Subcutaneous abdominal adipose tissue (tissue), 5 donors: ENCODE data around the gene PRMT7.
"Not testable (repeated sequence)": the region's sequence is repeated elsewhere in the genome, so short reads cannot be mapped to it uniquely, and the experiment has no call there.

Experiments used
- H3K27ac ChIP-seq: one replicate; pipeline ENCODE4 v1.7.0; 2013; ENCODE audit warnings: low read depth, mild to moderate bottlenecking, inconsistent platforms, low read length, moderate library complexity
- H3K27me3 ChIP-seq, 5 donors: one replicate each; pipeline ENCODE4 v1.7.0; 2013; ENCODE audit warnings: low read length in 5 of 5, inconsistent platforms in 1 of 5; ENCODE audit not compliant: control insufficient read depth in 5 of 5, insufficient read depth in 4 of 5
- H3K36me3 ChIP-seq, 5 donors: one replicate each; pipeline ENCODE4 v1.7.0; 2013; ENCODE audit warnings: low read length in 5 of 5; ENCODE audit not compliant: control insufficient read depth in 5 of 5, insufficient read depth in 5 of 5
- H3K4me1 ChIP-seq, 5 donors: one replicate each; pipeline ENCODE4 v1.7.0; 2013; ENCODE audit warnings: low read length in 5 of 5, mild to moderate bottlenecking in 3 of 5, moderate library complexity in 1 of 5; ENCODE audit not compliant: control insufficient read depth in 5 of 5, insufficient read depth in 5 of 5
- H3K4me3 ChIP-seq, 5 donors: one replicate each; pipeline ENCODE4 v1.7.0; 2013; ENCODE audit warnings: low read length in 5 of 5, low read depth in 1 of 5
- H3K9ac ChIP-seq, 5 donors: one replicate each; pipeline ENCODE4 v1.7.0; 2013; ENCODE audit warnings: low read length in 5 of 5, mild to moderate bottlenecking in 4 of 5, moderate library complexity in 3 of 5
- H3K9me3 ChIP-seq, 5 donors: one replicate each; pipeline ENCODE4 v1.7.0; 2013; ENCODE audit warnings: low read length in 5 of 5; ENCODE audit not compliant: control insufficient read depth in 5 of 5
- donor health status: healthy.
- donor health status: healthy.
- donor health status: healthy.
- donor health status: healthy.
- donor health status: healthy.

The PRMT7 gene

DNA sequence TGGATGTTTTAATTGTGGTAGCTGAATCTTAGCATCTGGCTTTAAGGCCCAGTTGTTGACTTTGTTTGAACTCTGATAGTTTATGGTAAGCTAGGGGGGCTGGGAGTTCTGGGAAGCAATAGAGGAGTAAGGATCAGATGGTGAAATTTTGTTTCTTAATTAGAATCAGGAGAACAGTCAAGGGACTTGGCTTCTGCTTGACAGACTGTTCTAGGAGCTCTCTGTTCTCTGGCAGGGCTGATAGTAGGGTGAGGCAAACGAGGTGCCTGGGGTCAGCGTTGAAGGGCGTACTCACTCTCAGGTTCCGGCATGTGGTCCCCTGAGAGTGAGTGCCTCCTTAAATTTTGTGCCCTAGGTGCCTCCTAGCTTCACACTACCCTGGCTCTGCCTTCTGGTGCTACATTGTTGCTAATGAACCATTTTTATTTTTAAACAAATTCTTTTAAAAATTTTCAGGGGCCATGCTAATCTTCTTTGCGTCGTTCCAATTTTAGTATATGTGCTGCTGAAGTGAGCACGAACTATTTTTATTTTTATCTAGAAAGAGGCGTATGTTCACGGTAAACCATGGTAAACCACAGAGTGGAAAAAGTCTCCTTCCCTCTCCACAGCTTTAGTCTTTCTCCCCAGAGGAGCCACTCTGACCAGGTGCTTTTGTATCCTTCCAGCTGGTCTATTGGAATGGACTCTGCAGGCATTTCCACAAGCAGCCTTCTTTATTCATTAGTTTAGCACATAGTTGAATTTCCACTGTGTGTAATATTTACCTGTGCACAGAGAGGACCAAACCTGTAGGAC, 26.8 kb upstream of the PRMT7 start:
- Histone ChIP-seq H3K4me1 (peaks cover 32 to 100% (median 96%) of the 10 kb centered on the region in 5 donors), H3K9ac (peak overlapping the region in 4 of 5 donors; percentile 42 to 71 (median 48)), H3K27me3 (no peaks in the 10 kb centered on the region), H3K27ac (peak overlapping the region; percentile 91), H3K36me3 (peaks cover 0 to 22% (median 4%) of the 10 kb centered on the region in 5 donors), H3K4me3 (peak overlapping the region in 1 of 5 donors; percentile 11), H3K9me3 (no peaks in the 10 kb centered on the region)

DNA sequence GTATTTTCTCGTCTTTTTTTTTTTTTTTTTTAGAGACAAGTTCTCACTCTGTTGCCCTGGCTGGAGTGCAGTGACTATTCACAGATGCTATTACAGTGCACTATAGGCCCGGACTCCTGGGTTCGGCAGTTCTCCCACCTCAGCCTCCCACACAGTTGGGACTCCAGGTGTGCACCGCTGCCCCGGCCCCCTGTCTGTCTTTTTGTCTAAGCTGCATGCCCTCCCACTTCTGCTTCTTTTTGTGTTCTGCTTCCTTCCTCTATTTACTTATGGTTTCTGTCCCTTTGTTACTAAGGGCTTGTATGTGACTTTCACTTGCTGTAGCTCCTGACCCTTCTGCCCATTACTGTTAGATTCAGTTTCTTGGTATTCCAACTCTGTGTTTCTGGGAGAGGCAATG, 26.0 kb upstream of the PRMT7 start:
- Histone ChIP-seq H3K36me3 (peaks cover 0 to 22% (median 4%) of the 10 kb centered on the region in 5 donors), H3K27me3 (no peaks in the 10 kb centered on the region), H3K4me1 (peaks cover 37 to 100% (median 96%) of the 10 kb centered on the region in 5 donors), H3K4me3 (peak overlapping the region in 1 of 5 donors; percentile 4), H3K9me3 (no peaks in the 10 kb centered on the region), H3K9ac (peak overlapping the region in 2 of 5 donors; percentile 38 to 42), H3K27ac (peak overlapping the region; percentile 91)

DNA sequence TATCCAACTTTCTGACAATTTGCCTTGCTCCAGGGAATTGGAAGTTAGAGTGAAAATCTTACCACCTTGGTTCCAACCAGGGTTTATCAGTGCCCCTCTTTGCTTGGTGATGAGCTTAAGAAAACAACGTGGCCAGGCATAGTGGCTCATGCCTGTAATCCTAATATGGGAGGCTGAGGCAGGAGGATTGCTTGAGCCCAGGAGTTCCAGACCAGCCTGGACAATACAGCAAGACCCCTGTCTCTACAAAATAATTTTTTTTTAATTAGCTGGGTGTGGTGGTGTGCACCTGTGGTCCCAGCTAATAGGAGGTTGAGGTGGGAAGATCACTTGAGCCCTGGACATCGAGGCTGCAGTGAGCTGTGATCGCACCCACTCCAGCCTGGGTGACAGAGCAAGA, 25.1 kb upstream of the PRMT7 start:
- no peaks in the 10 kb centered on the region for H3K27me3 ChIP-seq
- H3K9ac ChIP-seq, result peak overlapping the region in 1 of 5 donors; percentile 0
- H3K9me3 ChIP-seq, result no peaks in the 10 kb centered on the region
- peaks cover 0 to 28% (median 8%) of the 10 kb centered on the region in 5 donors for H3K36me3 ChIP-seq
- H3K4me3 ChIP-seq, result no peak overlapping the region
- H3K4me1 ChIP-seq, result peaks cover 35 to 100% (median 98%) of the 10 kb centered on the region in 5 donors
- peak overlapping the region; percentile 94 for H3K27ac ChIP-seq

DNA sequence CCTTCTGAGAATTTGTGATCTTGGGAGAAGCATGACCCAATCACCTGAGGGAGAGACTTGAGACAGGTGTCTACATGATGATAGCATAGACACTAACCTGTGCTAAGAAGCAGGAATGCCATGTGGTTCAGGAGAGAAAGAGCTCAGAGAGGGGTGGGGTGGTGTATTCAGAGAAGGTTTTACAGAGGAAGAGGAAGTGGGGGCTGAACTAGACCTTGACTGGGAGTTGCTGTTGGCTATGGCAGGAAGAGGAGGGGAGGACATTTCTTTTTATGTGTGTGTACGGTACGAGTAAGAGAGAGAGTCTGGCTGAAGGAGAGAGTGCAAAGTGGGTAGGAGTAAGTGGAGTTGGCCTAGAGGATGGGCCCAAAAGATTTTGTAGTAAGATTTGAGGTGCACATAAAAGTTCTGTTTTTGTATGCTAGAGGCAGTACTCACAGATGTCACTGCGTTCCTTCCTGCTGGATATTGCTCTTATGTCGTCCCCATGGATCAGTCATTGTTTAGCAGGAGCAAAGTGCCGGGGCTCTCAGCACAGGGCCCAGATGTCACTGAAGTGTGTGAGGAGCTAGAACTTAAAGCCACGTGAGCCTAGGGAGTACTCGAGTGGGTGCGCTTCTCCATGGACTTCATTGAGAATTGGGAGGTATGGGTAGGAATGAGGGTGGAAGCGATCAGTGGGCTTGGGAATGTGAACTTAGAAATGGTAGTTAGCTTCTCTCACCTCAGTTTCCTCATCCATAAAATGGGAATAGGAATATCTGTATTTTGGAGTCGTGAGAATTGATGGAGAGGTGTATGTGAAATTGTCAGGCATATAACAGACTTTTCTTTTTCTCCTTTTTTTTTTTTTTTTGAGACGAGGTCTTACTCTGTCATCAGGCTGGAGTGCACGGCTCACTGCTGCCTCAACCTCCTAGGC, 24.4 kb upstream of the PRMT7 start:
- Histone ChIP-seq H3K27ac (peak overlapping the region; percentile 94), H3K4me3 (peak overlapping the region in 3 of 5 donors; percentile 5 to 41 (median 6)), H3K27me3 (no peaks in the 10 kb centered on the region), H3K9me3 (no peaks in the 10 kb centered on the region), H3K9ac (peak overlapping the region in 3 of 5 donors; percentile 3 to 64 (median 16)), H3K36me3 (peaks cover 0 to 33% (median 14%) of the 10 kb centered on the region in 5 donors), H3K4me1 (peaks cover 40 to 100% (median 98%) of the 10 kb centered on the region in 5 donors)

DNA sequence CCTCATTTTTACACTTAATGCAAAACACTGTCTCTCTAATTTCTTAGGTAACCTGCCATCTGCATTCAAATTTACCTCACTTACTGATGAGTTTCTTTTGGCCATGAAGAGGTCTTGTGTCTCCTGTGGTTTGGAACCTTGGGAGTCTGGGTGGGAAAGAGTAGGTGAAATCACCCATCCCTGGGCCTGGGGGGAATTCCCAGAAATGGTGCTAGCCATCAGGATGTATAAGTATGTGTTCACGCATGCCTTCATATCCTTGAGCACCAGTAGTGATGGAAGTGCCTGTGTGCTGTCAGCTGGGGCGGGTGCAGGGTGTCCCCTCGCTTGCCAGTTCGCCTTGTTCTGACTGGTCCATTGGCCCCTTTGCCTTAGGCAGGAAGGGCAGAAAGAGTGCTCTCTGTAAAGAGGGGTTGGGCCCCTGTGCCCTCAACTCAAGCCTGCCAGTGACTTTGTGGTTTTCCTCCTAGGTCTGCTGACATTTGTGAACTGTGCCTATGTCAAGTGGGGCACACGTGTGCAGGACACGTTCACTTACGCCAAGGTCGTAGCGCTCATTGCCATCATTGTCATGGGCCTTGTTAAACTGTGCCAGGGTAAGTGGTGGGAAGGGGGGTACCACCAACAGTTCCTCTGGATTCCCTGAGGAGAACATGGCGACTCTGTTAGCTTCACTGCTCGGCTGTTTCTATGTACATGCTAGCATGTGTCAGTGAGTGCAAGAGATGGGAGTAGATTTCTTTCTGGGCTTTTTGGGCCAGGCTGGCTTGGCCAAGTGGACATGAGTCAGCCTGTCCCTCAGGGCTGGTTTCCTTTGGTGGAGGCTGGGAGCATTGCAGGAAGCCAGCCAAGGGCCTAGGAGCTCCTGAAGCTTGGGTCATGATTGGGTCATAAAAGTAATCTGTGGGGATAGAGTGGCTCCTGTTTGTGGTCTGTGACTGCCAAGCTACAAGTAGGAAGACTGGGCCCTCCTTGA, 23.3 kb upstream of the PRMT7 start:
- peaks cover 4 to 38% (median 20%) of the 10 kb centered on the region in 5 donors for H3K36me3 ChIP-seq

DNA sequence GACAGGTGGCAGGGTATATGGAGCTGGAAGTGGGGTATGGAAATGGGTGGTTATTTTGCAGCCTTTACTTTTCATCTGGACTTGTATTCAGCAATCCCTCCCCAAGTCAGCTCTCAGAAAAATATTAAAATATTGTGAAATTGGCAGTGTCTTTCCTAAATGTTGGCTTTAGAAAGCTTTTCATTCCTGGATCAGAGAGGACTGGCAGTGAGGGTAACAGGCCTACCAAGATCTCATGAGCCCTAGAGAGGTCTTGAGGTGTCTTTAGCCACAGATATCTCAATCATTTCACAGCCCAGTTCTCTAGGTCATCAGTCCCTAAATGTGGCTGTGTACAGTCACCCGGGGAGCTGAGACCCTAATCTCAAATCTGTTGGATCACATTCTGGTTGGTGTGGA, 22.6 kb upstream of the PRMT7 start:
- Histone ChIP-seq H3K9ac (peak overlapping the region in 3 of 5 donors; percentile 21 to 52 (median 42)), H3K4me1 (peaks cover 34 to 92% (median 88%) of the 10 kb centered on the region in 5 donors), H3K27me3 (no peaks in the 10 kb centered on the region), H3K9me3 (no peaks in the 10 kb centered on the region), H3K36me3 (peaks cover 4 to 39% (median 26%) of the 10 kb centered on the region in 5 donors), H3K4me3 (no peak overlapping the region), H3K27ac (peak overlapping the region; percentile 94)

More for the DNA sequence above, 23.3 kb upstream of the PRMT7 start:
- Histone ChIP-seq H3K9me3 (no peaks in the 10 kb centered on the region), H3K9ac (peak overlapping the region in 3 of 5 donors; percentile 21 to 52 (median 42)), H3K27ac (peak overlapping the region; percentile 94), H3K4me3 (peak overlapping the region in 2 of 5 donors; percentile 6 to 39), H3K4me1 (peaks cover 38 to 98% (median 94%) of the 10 kb centered on the region in 5 donors), H3K27me3 (no peaks in the 10 kb centered on the region)

DNA sequence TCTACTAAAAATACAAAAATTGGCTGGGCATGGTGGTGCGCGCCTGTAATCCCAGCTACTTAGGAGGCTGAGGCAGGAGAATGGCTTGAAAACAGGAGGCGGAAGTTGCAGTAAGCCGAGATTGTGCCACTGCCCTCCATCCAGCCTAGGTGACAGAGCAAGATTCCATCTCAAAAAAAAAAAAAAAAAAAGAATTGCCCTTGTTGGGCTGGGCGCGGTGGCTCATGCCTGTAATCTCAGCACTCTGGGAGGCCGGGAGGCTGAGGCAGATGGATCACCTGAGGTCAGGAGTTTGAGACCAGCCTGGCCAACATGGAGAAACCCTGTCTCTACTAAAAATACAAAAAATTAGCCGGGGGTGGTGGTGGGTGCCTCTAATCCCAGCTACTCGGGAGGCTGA, 22.0 kb upstream of the PRMT7 start:
- not testable (repeated sequence) for H3K27me3 ChIP-seq, H3K4me3 ChIP-seq, H3K9me3 ChIP-seq
- Histone ChIP-seq H3K9ac (peak overlapping the region in 1 of 5 donors; percentile 21), H3K27ac (peak overlapping the region; percentile 94), H3K36me3 (peaks cover 4 to 43% (median 31%) of the 10 kb centered on the region in 5 donors), H3K4me1 (peaks cover 30 to 86% (median 83%) of the 10 kb centered on the region in 5 donors)

DNA sequence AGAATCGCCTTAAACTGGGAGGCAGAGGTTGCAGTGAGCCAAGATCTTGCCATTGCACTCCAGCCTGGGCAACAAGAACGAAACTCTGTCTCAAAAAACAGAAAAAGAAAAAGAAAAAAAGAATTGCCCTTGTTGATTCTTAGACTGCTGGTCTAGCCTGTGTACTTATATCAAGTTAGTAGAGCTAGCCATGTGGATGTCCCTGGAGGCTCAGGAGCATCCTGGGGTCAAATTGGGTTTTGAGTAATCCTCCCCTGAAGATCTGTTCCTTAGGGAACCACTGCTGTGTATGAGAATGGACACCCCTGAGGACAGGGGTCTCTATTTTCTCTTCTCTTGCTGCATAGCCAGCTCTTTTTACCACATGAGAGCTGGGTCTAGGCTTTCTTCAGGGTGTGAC, 21.6 kb upstream of the PRMT7 start:
- Histone ChIP-seq H3K4me3 (peak overlapping the region in 1 of 5 donors; percentile 17), H3K4me1 (peaks cover 29 to 82% (median 79%) of the 10 kb centered on the region in 5 donors), H3K36me3 (peaks cover 4 to 47% (median 34%) of the 10 kb centered on the region in 5 donors), H3K9ac (no peak overlapping the region), H3K27ac (peak overlapping the region; percentile 94), H3K9me3 (no peaks in the 10 kb centered on the region), H3K27me3 (no peaks in the 10 kb centered on the region)
